Measurements from ENCODE around the gene RYR1.

GRCh38 chr19:38583985-38584305, 150.5 kb downstream of the RYR1 start:
- TF ChIP-seq MYC (IDR thresholded peaks at IDR 0.05; ENCODE audit: low read depth, low read length), result no peak
- no peak for TF ChIP-seq CTCF (IDR thresholded peaks at IDR 0.05; ENCODE audit: low read depth, low read length)
